Vagina (tissue), 2 donors: ENCODE measurements around the gene AZIN2.

ENCODE experiments used
- CTCF ChIP-seq, 3 experiments: fragments of 450-650 bp in 2 of 3; fragments of 200-600 bp in 1 of 3; sonication (generic) in 1 of 3; IDR thresholded peaks; one replicate each; pipeline ENCODE4 v1.5.1; 2017 to 2019; ENCODE audit warnings: antibody characterized with exemption in 3 of 3, mild to moderate bottlenecking in 2 of 3, moderate library complexity in 2 of 3
- POLR2A ChIP-seq, 2 donors: fragments of 450-650 bp; IDR thresholded peaks; one replicate each; pipeline ENCODE4 v1.6.1; 2017; ENCODE audit warnings: antibody characterized with exemption in 2 of 2, mild to moderate bottlenecking in 2 of 2, moderate library complexity in 2 of 2

DNA sequence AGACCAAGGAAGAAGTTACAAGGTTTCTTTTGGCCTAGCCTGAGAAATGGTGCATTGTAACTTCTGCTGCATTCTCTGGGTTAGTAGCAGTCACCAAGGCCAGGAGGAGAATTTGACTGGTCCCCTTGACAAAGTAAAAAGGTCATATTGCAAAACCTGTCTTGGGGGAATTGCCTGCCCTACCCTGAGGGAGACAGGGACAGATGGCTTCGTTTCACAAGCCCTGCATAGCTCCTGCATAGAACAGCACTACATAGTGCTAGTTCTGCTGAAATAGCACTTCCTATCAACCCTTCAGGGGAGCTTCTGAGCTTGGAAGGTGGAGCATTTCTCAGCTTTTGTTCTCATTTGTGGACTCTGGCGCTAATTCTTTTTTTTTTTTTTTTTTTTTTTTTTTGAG lies 23.9 kb upstream of the AZIN2 start:
- no peak for TF ChIP-seq CTCF (IDR thresholded peaks at IDR 0.05)
- TF ChIP-seq POLR2A (IDR thresholded peaks at IDR 0.05), result no peak
